HG02870 (cell line): Measurements from ENCODE around the gene SLC7A6OS.

Experiments
- ATAC-seq: cut with Tn5 transposase; IDR thresholded peaks from one replicate; pipeline ENCODE4 v1.9.1; 2021; ENCODE audit warnings: mild to moderate bottlenecking, moderate library complexity; ENCODE audit not compliant: unreplicated experiment

Gene SLC7A6OS

DNA sequence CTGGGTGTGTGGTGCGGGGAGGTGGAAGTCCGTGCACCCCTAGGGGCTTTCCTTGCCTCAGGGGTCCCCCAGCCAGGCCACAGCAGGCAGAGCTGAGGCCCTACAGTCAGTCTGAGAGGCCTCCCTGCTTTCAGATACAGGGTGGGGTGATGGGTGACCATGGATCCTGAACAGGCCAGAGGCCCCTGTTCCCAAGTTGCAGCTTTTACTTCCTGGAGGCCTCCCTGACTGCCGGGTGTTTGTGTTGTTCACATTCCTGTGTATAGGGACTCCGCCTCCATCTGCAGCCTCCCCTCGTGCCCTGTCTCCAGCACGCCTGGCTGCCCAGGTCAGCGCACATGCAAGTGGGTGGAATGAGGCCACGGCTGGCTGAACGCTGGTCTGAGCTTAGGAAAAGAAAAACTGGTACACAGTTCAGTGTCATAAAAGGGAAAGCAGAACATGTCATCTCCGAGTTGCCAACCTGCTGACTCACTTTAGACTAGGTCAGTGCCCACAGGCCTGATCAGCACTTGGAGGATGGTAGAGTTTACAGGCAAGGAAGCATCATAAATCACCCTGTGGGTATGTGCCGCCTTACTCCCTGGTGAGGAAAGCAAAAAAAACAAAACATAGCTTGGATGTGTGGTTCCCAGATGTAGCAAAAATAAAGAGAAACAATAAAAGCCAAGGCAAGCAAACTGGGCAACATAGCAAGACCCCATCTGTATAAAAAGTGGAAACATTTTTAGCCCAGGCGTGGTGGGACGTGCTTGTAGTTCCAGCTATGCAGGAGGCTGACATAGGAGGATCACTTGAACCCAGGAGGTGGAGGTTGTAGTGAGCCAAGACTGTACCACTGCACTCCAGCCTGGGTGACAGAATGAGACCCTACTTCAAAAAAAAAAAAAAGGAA is 52.6 kb downstream of the SLC7A6OS start:
- ATAC-seq: no peak

DNA sequence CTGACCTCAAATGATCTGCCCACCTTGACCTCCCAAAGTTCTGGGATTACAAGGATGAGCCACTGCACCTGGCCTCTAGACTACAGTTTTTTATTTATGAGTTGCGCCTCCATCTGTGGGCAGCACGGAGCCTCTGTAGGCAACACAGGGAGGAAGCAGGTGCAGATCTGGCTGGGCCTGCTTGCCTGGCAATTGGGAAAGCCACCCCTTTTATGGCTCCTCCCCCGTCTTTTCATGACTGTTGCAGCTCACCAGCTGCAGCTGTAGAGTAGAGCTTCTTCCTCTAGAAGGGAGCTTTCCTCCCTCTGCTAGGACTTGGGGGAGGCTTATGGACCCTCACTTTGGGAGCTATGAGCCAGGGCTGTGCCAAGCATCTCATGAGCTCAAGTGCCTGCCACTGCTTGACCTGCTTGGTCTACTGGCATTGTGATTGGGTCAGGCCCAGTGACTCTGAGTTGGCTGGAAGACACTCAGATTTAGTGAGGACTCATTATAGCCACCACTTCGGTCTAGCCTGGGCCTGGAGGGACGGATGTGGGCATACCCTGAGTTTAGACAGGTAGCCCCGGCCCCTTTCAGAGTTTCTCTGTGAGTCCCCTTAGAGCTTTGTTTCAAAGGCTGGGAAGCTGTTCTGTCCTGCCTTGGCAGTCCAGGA is 53.4 kb downstream of the SLC7A6OS start:
- ATAC-seq: no peak

DNA sequence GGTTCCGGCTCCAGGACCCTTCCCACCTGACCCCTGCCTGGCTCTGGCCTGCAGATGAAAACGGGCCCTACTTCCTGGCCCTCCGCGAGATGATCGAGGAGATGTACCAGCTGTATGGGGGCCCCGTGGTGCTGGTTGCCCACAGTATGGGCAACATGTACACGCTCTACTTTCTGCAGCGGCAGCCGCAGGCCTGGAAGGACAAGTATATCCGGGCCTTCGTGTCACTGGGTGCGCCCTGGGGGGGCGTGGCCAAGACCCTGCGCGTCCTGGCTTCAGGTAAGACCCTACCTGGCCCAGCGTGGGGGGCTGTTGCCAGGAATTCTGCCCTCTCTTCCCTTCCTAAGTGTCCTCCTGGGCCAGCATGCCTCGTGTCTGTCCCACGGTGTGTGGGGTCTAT is 55.0 kb downstream of the SLC7A6OS start:
- no peak for ATAC-seq

DNA sequence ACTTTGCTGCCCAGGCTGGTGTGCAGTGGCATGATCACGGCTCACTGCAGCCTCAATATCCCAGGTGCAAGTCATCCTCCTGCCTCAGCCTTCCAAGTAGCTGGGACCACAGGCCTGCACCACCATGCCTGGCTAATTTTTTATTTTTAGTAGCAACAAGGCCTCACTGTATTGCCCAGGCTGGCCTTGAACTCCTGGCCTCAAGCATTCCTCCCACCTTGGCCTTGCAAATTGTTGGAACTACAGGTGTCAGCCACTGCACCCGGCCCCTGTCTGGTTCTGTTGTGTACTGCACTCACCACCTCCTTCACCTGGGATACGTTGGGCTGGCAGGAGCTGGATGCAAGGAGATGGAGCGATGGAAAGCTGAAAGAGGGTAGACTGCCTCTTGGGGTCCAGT is 57.0 kb downstream of the SLC7A6OS start:
- ATAC-seq: no peak

DNA sequence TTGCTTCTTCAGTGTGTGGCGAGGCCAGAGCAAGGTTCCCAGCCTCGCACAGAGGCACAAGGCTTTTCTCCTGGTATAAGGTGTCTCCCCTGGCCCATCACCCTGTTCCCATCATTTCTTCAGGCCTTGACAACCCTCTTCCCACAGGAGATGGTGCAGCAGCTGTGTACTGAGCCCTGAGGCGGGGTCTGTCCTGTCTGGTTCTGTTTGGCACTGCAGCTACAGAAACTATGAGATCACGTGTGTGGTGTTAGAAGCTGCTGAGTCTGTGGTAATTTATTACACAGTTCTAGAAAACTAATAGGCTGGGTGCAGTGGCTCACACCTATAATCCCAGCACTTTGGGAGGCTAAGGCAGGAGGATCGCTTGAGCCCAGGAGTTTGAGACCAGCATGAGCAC is 58.4 kb downstream of the SLC7A6OS start:
- no peak for ATAC-seq

DNA sequence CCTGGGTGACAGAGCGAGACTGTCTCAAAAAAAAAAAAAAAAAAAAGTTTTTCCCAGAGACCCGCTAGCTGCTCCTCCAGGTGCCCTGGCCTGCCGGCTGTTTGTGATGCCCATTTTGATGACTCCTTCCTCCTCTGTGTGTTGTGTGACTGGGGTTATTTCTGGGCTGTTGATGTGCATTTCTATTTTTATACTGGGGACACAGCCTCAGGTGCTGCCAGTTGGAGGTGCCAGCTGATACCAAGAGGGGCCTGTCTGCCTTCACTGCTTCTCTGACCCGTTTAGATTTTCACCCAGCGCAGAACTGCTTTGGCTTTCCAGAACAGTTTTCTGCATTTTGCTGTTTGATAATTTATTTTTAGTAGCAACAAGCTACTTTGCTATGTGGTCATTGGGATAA is 58.9 kb downstream of the SLC7A6OS start:
- no peak for ATAC-seq

DNA sequence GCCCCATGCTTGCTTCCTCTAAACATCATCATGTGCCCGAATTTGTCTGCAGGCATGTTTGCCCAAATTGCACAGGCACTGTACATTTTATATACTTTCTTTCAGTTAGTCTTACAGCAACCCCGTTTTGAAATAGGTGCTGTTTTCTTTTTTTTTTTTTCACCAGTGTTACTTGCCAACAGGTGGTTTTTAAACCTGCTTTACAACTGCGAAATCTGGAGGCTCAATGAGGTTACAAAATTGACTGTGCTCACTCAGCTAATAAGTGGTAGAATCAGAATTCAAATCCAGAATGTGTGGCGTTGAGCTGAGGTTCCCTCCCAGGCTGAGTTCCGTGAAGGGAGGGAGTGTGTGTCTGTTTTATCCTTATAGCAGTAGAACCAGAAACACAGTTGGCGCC is 59.8 kb downstream of the SLC7A6OS start:
- no peak for ATAC-seq

DNA sequence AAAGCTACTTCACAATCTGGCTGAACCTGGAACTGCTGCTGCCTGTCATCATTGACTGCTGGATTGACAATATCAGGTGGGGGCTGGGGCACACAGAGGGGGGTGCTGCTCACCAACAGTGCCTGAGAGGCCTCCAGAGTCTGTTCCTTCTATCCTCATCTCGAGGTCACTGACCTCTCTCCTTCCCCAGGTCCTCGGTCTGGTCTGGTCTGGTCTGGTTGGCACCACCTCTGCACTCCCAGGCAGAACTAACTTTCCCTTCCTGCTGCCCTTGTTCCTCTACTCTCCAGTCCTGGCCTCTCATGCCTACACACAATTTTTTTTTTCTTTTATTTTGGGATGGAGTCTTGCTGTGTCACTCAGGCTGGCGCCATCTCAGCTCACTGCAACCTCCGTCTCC is 61.4 kb downstream of the SLC7A6OS start:
- ATAC-seq: no peak
